Activated T-cell treated with anti-CD3 and anti-CD28 coated beads, Interleukin-2, amount 50 U/mL, for 72 hours (primary cell): ENCODE results near the gene MAJIN. TPM values are rescaled to one million over a fixed set of nuclear protein-coding genes. Genes with fewer than 3 reads are reported as not detected.

ENCODE experiments used
- ATAC-seq, 2 donors: fragments of 150-1000 bp; cut with Tn5 transposase; replicated peaks in 1 of 2; 2 replicates each; pipeline ENCODE4 v1.10.0; 2021; ENCODE audit warnings: moderate library complexity in 2 of 2, mild to moderate bottlenecking in 1 of 2
- DNase-seq, 2 donors: peaks; one replicate each; pipeline ENCODE4 v3.0.0; 2021 to 2022; ENCODE audit warnings: mixed read lengths in 1 of 2
- H3K27ac Mint-ChIP-seq: one replicate; pipeline ENCODE4 v1.8.0; 2022; ENCODE audit warnings: mild to moderate bottlenecking, moderate library complexity, mixed read lengths
- H3K27me3 Mint-ChIP-seq: one replicate; pipeline ENCODE4 v1.8.0; 2022; ENCODE audit warnings: low read depth, mixed read lengths
- H3K36me3 Mint-ChIP-seq, 2 donors: one replicate each; pipeline ENCODE4 v1.8.0; 2022; ENCODE audit warnings: mixed read lengths in 2 of 2, mild to moderate bottlenecking in 1 of 2; ENCODE audit not compliant: insufficient read depth in 2 of 2
- H3K4me1 Mint-ChIP-seq: one replicate; pipeline ENCODE4 v1.8.0; 2022; ENCODE audit warnings: low read depth, mixed read lengths
- H3K4me3 Mint-ChIP-seq, 2 donors: one replicate each; pipeline ENCODE4 v1.8.0; 2022; ENCODE audit warnings: mild to moderate bottlenecking in 2 of 2, mixed read lengths in 2 of 2, moderate library complexity in 2 of 2
- H3K9me3 Mint-ChIP-seq, 2 donors: one replicate each; pipeline ENCODE4 v1.8.0; 2022; ENCODE audit warnings: mixed read lengths in 2 of 2
- total RNA-seq, 2 donors: library from RNA; stranded (reverse); gene quantifications; one replicate each; pipeline ENCODE4 v1.2.3, GENCODE V29; 2022

MAJIN gene
- total RNA-seq, 2 donors from 2014 or later: 1.7 to 2.7 TPM

DNA sequence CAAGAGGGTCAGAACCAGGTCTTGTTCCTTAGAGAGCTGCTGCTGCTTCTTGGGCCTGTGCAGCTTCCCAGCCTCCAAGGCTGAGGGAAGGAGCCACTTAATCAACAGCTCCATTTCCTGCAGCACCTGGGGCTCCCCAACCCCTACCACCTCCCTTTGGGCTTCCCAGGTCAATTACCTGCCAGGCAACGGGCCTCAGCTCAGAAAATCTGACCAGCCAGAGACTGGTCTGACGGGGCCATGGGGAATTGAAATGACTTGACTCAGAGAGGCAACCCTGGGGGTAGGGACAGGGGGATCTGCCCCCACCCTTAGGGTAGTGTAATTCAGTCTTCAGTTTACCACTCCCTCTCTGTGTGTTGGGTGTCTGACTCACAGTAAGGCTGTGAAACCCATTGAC is 4.7 kb upstream of the MAJIN start:
- H3K4me3 Mint-ChIP-seq: no peak overlapping the region
- no peaks in the 10 kb centered on the region for H3K27me3 Mint-ChIP-seq
- H3K9me3 Mint-ChIP-seq: no peaks in the 10 kb centered on the region
- H3K4me1 Mint-ChIP-seq: peaks cover 20% of the 10 kb centered on the region
- ATAC-seq: no peak
- no peak for DNase-seq
- no peaks in the 10 kb centered on the region for H3K36me3 Mint-ChIP-seq
- H3K27ac Mint-ChIP-seq: no peak overlapping the region

DNA sequence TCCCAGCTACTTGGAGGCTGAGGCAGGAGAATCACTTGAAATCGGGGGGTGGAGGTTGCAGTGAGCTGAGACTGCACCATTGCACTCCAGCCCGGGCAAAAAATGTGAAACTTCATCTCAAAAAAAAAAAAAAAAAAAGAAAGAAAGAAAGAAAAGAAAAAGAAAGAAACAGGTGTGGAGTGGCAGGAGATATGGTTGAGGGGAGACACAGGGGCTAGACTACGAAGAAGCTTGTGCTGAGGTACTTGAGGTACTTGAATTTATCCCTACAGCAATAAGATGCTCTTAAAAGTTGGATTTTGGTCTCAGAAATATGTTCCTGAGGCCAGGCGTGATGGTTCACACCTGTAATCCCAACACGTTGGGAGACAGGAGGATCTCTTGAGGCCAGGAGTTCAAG is 2.2 kb upstream of the MAJIN start:
- no peak overlapping the region for H3K4me3 Mint-ChIP-seq
- no peaks in the 10 kb centered on the region for H3K36me3 Mint-ChIP-seq
- ATAC-seq (no peak), DNase-seq (no peak)
- no peaks in the 10 kb centered on the region for H3K27me3 Mint-ChIP-seq
- H3K9me3 Mint-ChIP-seq: peaks cover 2% of the 10 kb centered on the region in 2 donors
- H3K27ac Mint-ChIP-seq: peak overlapping the region; percentile 33
- peaks cover 40% of the 10 kb centered on the region for H3K4me1 Mint-ChIP-seq

DNA sequence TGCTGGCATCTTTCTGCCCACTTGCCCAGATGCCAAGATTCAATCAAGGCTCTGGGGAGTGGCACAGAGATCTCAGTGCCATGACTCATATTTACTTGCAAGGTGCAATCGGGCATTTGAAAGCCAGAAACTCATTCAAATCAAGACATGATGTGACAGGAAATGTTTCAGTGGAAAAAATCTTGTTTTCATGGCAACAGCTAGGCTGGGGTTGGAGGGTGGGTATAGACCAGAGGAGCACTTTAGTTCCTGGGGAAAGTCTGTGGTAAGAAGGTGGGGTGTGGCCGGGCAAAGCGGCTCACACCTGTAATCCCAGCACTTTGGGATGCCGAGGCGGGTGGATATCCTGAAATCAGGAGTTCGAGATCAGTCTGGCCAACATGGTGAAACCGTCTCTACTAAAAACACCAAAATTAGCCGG is 1.2 kb downstream of the MAJIN start:
- peak; percentile 55 to 63 for DNase-seq
- ATAC-seq: peak; percentile 80 to 81
- H3K9me3 Mint-ChIP-seq: peaks cover 2% of the 10 kb centered on the region in 2 donors
- peak overlapping the region; percentile 78 for H3K27ac Mint-ChIP-seq
- H3K36me3 Mint-ChIP-seq: no peaks in the 10 kb centered on the region
- peaks cover 70% of the 10 kb centered on the region for H3K4me1 Mint-ChIP-seq
- H3K4me3 Mint-ChIP-seq: peak overlapping the region; percentile 76 to 81
- no peaks in the 10 kb centered on the region for H3K27me3 Mint-ChIP-seq

DNA sequence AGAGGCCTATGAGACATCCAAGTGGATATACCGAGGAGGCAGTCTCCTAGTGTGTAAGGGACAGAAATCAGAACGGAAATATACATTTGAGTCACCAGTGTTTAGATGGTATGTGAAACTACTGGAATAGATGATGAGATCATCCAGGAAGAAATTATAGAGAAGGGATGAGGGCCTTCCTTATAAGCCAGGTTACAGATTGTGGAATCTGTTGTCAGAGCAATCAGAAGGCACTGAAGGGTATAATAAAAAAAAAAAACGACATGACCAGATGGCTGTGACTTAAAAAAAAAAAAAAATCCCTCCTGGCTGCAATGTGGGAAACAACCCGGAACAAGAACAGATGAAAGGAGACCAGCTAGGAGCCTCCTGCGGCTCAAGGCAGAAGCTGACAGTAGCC is 2.7 kb downstream of the MAJIN start:
- Mint-ChIP-seq H3K4me3 (peak overlapping the region; percentile 28 to 42), H3K27me3 (no peaks in the 10 kb centered on the region), H3K4me1 (peaks cover 73% of the 10 kb centered on the region), H3K9me3 (peaks cover 2% of the 10 kb centered on the region in 2 donors), H3K27ac (peak overlapping the region; percentile 74), H3K36me3 (no peaks in the 10 kb centered on the region)
- DNase-seq (no peak), ATAC-seq (peak in 1 of 2 donors; percentile 29)

DNA sequence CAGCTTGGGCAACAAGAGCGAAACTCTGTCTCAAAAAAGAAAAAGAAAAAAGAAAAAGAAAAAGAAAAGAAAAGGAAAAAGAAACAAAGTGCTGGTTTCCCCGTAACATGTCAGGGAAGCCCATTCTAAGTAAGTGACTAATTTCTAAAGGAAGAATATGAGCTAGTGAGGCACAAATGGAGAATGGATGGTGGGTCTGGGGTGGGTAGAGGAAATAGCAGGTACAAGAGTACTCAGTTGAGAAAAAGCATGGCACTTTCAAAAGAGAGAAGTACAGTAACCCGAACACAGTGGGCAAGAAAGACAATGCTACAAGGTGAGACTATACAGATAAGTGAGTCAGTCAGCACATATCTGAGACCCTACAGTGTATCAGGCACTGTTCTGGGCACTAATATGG is 4.5 kb downstream of the MAJIN start:
- H3K27me3 Mint-ChIP-seq: no peaks in the 10 kb centered on the region
- H3K4me1 Mint-ChIP-seq: peaks cover 66% of the 10 kb centered on the region
- H3K27ac Mint-ChIP-seq: peak overlapping the region; percentile 92
- ATAC-seq (peak; percentile 50 to 52), DNase-seq (peak; percentile 15 to 28)
- H3K9me3 Mint-ChIP-seq: peaks cover 2% of the 10 kb centered on the region in 2 donors
- peak overlapping the region; percentile 38 to 55 for H3K4me3 Mint-ChIP-seq
- no peaks in the 10 kb centered on the region for H3K36me3 Mint-ChIP-seq

DNA sequence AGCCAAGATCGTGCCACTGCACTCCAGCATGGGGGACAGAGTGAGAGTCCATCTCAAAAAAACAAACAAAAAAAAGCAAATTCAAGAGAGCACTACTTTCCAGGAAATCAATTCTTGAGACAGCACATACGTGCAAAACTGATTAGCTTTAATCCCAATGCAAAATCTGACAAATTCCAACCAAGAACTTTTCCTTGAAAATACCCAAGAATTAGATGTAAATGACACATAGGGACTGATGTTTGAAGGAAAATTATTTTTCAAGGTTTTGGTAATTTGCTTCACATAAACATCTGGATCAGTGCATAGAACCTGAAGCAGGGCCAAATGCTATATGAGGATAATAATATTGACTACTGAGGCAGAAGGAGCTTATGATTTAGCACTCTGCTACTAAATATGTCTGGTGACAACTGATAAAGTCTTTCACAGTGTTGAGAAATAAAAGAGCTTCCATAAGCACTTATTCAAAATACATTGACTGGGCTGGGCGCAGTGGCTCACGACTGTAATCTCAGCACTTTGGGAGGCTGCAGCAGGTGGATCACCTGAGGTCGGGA is 8.8 kb downstream of the MAJIN start:
- no peak overlapping the region for H3K4me3 Mint-ChIP-seq

DNA sequence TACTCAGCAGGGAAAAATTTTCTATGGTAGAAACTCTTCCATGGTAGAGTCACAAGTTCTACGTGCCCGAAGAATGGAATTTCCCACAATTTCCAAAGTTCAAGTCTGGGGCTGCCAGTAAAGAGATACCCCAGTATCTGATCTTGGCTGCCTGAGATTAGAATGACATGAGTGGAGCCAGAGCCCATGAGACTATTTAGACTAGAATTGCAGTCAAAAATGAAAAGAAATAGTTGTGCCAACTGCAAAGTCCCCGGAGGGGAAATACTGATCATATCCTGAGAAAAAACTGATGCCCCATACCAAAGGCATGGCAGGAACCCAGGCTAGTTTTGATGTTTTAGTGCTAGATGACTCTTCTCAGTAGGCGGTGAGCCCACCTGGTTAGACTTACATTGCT is 11.2 kb downstream of the MAJIN start:
- Mint-ChIP-seq H3K27me3 (peaks cover 8% of the 10 kb centered on the region), H3K36me3 (no peaks in the 10 kb centered on the region), H3K9me3 (no peaks in the 10 kb centered on the region), H3K4me3 (no peak overlapping the region), H3K27ac (no peak overlapping the region), H3K4me1 (peaks cover 10% of the 10 kb centered on the region)
- ATAC-seq (no peak), DNase-seq (no peak)

More for the DNA sequence above, 8.8 kb downstream of the MAJIN start:
- Mint-ChIP-seq H3K27me3 (peaks cover 8% of the 10 kb centered on the region), H3K4me1 (peaks cover 33% of the 10 kb centered on the region), H3K9me3 (no peaks in the 10 kb centered on the region), H3K36me3 (no peaks in the 10 kb centered on the region), H3K27ac (no peak overlapping the region)
- DNase-seq (no peak), ATAC-seq (no peak)

DNA sequence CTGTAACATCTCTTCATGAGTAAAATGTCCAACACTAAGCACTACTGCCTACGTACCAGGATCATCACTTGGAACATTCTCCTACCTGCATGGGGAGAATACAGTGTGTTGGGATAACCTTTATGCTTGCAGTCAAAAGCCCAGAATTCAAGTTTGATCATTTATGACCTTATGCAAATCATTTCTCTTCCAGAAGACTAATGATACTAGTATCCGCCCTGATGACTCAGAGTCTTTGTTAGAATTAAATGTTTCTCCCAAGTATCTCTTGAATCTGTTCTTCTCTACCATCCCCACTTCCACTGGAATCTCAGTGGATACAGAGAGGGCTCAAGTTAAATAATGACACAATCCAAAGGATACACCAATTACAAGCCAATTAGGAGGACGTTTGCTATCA is 12.4 kb downstream of the MAJIN start:
- ATAC-seq (no peak), DNase-seq (no peak)
- Mint-ChIP-seq H3K4me3 (no peak overlapping the region), H3K9me3 (no peaks in the 10 kb centered on the region), H3K27ac (no peak overlapping the region), H3K27me3 (peaks cover 8% of the 10 kb centered on the region), H3K4me1 (no peaks in the 10 kb centered on the region), H3K36me3 (no peaks in the 10 kb centered on the region)

DNA sequence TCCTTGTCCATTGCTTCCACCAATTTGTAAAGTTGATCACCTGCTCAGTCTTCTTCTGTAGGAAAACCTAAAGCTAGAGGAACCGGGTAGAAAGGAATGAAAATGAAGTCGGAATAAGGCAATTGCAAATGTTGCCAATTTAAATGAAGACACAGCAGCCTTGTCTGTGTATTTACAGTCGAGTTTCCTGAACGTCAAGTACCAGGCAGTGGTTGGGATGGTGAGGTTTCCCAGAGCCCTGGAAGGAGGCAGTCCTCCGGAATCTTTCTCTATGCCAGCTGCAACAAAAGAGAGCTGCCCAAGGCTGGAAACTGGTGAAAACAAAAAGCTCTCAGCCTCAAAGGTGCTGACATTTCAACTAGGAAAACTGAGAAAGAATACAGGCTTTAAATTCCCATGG is 17.7 kb downstream of the MAJIN start:
- Mint-ChIP-seq H3K4me3 (no peak overlapping the region), H3K4me1 (peaks cover 10% of the 10 kb centered on the region), H3K36me3 (no peaks in the 10 kb centered on the region), H3K27me3 (peaks cover 14% of the 10 kb centered on the region), H3K9me3 (no peaks in the 10 kb centered on the region), H3K27ac (no peak overlapping the region)
- ATAC-seq (no peak), DNase-seq (no peak)

DNA sequence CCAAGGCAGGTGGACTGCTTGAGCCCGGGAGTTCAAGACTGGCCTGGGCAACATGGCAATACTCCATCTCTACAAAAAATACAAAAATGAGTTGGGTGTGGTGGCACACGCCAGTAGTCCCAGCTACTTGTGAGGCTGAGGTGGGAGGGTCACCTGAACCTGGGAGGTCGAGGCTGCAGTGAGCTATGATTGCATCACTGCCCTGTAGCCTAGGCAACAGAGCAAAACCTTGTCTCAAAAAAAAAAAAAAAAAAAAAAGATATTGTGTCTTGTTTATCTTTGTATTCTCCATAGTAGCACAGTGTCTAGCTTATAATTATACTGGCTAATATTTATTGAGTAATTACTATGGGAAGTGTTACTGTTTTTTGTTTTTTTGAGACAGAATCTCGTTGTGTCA is 20.4 kb downstream of the MAJIN start:
- H3K36me3 Mint-ChIP-seq: no peaks in the 10 kb centered on the region
- DNase-seq (no peak), ATAC-seq (no peak)
- peaks cover 13% of the 10 kb centered on the region for H3K27me3 Mint-ChIP-seq
- no peak overlapping the region for H3K27ac Mint-ChIP-seq
- H3K4me1 Mint-ChIP-seq: peaks cover 10% of the 10 kb centered on the region
- no peaks in the 10 kb centered on the region for H3K9me3 Mint-ChIP-seq
- H3K4me3 Mint-ChIP-seq: no peak overlapping the region

DNA sequence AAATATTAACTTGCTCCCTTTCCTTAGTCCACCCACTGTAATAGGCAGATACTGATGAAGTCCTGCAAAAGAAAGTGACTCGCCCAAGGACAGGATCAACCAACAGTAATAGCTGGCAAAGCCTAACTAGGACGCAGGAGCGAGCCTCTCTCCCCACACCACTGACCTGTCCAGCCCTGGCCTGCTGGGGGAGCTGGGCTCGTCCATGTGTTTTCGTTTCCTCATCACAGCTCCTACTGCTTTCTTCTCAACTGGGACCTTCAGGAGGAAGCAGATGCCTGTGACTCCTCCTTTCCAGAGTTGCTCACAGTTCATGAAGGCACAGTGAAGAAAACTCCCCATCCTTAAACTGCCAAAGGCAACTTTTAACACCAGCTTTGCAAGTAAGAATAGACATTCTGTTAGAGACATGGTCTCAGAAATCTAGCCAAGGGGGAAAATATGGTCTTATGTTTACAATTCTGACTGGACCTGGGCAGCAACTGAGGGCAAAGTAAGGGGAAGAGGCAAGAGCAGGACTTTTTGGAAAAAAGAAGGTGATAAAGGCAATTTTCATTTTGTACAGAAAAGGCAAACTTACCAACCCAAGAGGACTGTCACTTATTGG is 24.6 kb downstream of the MAJIN start:
- Mint-ChIP-seq H3K27ac (no peak overlapping the region), H3K4me1 (no peaks in the 10 kb centered on the region), H3K27me3 (peaks cover 5% of the 10 kb centered on the region), H3K36me3 (no peaks in the 10 kb centered on the region), H3K9me3 (no peaks in the 10 kb centered on the region), H3K4me3 (no peak overlapping the region)
- ATAC-seq: no peak
- DNase-seq: no peak

DNA sequence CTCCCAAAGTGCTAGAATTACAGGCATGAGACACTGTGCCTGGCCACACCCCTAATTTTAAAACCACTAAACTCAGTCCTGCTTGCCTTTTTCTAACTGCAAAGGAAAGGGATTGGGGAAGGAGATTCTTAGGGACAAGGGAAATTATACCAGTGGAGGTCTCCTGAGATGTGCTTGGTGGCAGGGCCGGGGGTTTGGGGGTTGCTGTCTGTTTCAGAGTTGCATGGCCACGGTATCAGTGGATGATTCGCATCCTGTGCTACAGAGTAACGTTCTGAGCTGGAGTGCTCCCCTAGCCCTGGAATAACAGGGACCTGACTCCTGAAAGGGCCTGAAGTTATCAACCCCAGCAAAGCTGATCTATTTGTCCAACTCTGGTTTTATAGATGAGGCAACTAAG is 35.4 kb downstream of the MAJIN start:
- Mint-ChIP-seq H3K27ac (no peak overlapping the region), H3K4me1 (no peaks in the 10 kb centered on the region), H3K4me3 (no peak overlapping the region), H3K9me3 (no peaks in the 10 kb centered on the region), H3K36me3 (no peaks in the 10 kb centered on the region), H3K27me3 (peaks cover 5% of the 10 kb centered on the region)
- no peak for DNase-seq
- ATAC-seq: no peak

DNA sequence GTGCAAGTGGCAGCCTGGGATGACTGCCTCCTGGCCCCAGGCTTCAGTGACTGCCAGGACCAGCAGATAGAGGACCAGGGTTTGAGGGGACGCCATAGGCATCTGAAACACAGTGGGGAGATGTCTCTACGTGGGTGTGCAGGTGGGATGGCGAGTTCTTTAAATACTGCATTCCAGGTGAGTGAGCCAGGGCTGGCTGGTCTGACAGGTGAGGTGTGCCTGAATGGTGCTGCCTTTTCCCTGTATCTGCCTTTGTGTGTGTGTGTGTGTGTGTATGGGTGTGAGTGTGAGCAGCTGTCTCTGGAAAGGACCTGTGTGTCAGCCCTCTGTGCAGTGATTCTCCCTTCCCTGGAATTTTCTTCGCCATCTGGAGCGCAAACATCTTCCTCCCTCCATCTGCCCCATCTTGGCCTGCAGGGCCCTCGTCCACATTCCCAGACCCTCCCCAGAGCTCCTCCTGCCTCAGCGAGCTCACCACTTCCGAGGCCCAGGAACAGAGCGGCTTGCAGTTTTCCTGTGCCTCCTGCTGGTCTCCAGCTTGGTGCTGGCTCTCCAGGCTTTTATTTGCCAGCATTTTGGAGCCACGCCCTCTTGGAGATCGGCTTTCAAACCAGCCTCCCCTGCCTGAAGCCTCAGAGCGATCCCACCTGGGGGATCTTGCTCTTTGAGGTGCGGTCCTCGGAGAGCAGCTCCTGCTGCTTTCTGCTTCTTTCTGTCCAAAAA is 36.4 kb downstream of the MAJIN start, which contains the start of gene GPHA2:
TSS of gene GPHA2 (minus strand) at position 535 of the 723 bp plus-strand sequence. CDS start at position 102, 433 bp downstream.
- H3K4me3 Mint-ChIP-seq: no peak within 1 kb of the TSS
- no peak for ATAC-seq
- H3K9me3 Mint-ChIP-seq: no peaks in the 10 kb centered on the region
- no peak for DNase-seq
- no peaks in the 10 kb centered on the region for H3K4me1 Mint-ChIP-seq
- H3K27me3 Mint-ChIP-seq: no peaks in the 10 kb centered on the region
- H3K36me3 Mint-ChIP-seq: peaks cover 0 to 3% of the 10 kb centered on the region in 2 donors
- H3K27ac Mint-ChIP-seq: no peak within 1 kb of the TSS
